ENCODE results near the gene GLTP.

- TF ChIP-seq, protein P1, sequence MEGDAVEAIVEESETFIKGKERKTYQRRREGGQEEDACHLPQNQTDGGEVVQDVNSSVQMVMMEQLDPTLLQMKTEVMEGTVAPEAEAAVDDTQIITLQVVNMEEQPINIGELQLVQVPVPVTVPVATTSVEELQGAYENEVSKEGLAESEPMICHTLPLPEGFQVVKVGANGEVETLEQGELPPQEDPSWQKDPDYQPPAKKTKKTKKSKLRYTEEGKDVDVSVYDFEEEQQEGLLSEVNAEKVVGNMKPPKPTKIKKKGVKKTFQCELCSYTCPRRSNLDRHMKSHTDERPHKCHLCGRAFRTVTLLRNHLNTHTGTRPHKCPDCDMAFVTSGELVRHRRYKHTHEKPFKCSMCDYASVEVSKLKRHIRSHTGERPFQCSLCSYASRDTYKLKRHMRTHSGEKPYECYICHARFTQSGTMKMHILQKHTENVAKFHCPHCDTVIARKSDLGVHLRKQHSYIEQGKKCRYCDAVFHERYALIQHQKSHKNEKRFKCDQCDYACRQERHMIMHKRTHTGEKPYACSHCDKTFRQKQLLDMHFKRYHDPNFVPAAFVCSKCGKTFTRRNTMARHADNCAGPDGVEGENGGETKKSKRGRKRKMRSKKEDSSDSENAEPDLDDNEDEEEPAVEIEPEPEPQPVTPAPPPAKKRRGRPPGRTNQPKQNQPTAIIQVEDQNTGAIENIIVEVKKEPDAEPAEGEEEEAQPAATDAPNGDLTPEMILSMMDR (conservative IDR thresholded peaks at IDR 0.05; ENCODE audit: low read length) = no peak
- no peak for TF ChIP-seq EZH2phosphoT487 (IDR thresholded peaks at IDR 0.05; ENCODE audit: borderline replicate concordance)
Measured at GRCh38 chr12:109822951-109823411, 57.4 kb downstream of the GLTP start.
